SK-N-DZ (cell line): ENCODE data around the gene TSC22D2. TPM values are rescaled to one million over a fixed set of nuclear protein-coding genes. Genes with fewer than 3 reads are reported as not detected.

ENCODE experiments used
- DNase-seq: peaks from one replicate; pipeline ENCODE4 v3.0.0-alpha.2; 2015; ENCODE audit warnings: low spot score
- polyA plus RNA-seq, 2 experiments: library from polyadenylated mRNA; depleted of rRNA; stranded (reverse); fragments of >200 nt; gene quantifications; 2 replicates each; pipeline ENCODE4 v1.2.3, GENCODE V29; 2014

Gene TSC22D2
- 7.1 and 7.5 TPM in 2 replicates for polyA plus RNA-seq (2014; cell fraction: cytosol; rRNA removed)
- polyA plus RNA-seq (2014; cell fraction: nucleus; rRNA removed), result 10.1 and 10.7 TPM in 2 replicates

GRCh38 chr3:150408221-150409124 is at the start of gene TSC22D2:
Gene TSC22D2, plus strand, starts transcription at chr3:150408298. Its CDS starts 1,053 bp downstream, at chr3:150409351.
- DNase-seq, result peak; percentile 93

DNA sequence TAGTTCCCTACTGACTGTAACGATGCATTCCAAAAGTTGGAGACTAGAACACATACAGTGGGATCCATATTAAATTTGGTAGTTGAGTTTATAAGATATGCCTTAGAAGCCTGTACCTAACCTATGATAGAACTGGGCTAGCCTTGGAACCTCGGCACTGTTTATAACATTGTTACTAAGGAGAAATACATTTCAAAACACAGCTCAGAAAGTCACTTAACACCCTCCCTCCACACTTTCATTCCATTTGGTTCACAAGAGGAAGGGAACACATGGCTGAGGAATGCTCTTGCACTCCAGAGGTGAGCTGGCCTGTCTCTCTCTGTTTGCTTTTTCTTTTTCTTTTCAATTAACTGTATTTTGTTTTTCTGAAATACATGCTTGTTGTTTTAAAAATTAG is 48.7 kb upstream of the TSC22D2 start:
- DNase-seq, result no peak

- DNase-seq, result no peak
Measured at GRCh38 chr3:150360966-150361365, 47.1 kb upstream of the TSC22D2 start.

DNA sequence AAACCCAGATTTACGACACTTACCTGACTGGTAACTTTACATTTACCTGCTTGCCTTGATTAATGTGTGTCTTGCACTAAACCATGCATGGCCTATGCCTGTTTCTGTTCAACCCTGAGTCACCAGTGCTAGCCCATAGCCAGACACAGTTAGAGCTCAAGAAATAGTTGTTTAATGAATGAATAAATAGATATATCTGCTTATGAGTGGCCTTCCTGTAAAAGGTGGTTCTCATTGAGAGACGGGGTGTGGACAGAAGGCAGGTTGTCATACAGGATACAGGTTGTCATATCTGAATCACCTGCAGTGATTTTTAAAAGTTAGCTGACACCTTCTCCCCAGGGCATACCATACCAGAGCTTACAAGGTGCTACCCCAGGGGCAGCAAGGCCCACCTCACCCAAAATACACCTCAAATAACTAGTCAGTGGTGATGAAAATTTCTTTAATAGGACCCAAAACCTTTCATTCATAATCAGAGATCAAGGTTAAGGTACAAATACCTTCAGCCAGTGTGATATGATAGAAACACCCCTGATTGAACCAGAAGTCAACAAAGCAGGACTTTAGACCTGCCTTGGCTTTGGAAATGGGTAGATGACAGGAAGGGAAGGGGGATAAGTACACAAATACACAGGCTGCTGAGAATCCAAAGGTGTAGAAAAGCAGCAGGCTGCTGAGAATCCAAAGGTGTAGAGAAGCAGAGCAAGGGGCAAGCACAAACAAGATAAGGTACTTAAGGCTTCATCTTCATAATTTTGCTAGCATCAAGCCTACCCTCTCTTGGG is 45.4 kb upstream of the TSC22D2 start:
- DNase-seq, result no peak

- DNase-seq, result no peak
Measured at GRCh38 chr3:150363420-150363819, 44.7 kb upstream of the TSC22D2 start.

GRCh38 chr3:150365132-150365604 is 42.9 kb upstream of the TSC22D2 start:
- no peak for DNase-seq

DNA sequence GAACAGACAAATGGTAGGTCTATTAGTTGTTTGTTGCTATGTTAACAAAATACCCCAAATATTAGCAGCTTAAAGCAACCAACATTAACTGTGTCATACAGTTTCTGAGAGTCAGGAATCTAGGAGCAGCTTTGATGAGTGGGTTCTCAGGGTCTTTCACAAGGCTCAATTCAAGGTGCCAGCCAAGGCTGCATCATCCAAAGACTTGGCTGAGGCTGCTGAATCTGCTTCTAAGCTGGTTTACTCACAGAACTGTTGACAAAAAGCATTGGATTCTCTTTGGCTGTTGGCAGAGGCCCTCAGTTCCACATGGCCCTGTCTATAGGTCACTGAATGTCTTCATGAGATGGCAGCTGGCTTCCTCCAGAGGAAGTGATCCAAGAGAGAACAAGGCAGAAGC is 40.3 kb upstream of the TSC22D2 start:
- no peak for DNase-seq

- no peak for DNase-seq
Measured at GRCh38 chr3:150370122-150370602, 37.9 kb upstream of the TSC22D2 start.

GRCh38 chr3:150370999-150371398 is 37.1 kb upstream of the TSC22D2 start:
- no peak for DNase-seq

DNA sequence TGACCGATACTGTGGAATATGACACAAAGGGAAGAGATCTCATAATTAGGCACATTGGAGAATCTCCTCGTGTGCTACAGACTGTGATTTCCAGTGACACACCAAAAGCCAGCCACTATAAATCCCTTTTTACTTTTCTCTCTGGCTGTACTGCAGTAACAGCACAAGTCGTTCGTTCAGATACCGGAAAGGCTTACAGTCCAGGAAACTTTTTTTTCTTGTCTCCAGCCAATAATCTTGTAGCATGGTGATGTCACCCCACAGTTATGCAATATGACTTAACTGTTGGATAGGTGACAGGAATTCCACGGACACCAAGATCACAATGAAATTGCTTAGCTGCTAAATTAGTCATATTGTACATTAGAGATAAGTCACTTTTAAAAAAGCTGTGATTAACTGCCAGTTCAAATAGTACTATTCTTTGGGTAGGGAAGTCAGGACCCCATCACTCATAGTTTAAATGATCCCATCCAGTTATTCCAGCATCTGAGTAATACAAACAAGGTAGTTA is 36.3 kb upstream of the TSC22D2 start:
- no peak for DNase-seq

DNA sequence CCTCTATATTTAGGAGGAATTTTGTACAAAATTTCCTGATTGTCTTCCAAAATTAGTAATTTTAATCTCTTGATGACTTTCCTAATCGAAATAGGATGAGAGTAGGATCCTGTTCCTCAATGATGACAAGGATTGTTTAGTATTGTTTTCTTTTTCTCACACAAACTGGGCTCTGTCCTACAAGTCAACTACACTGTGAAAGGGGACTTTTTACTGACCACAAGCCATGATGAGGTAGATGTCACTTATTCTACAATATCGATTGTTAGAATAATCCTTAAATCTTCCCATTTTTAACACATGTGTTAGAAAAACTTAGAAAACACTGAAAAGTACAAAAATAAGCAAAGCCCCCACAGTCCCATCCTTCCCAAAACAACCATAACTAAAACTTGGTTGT is 35.8 kb upstream of the TSC22D2 start:
- no peak for DNase-seq

DNA sequence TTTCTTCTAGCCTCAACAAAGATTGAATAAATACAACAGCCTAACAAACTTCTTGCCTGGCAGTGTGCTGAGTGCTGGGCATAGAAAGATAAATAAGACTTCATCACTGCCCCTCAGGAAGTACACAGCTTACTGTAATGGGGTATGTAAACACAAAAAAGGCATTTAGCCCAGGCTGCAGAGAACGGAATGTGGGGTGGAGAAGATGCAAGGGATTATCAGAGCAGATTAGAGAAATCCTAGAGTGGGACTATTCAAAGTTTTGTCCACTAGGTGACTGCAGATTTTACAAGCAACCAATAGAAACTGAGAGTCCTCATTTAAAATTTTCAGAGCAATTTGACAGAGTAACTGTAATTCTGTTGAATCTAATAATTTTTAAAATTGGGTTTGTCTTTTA is 35.4 kb upstream of the TSC22D2 start:
- no peak for DNase-seq

- DNase-seq, result no peak
Measured at GRCh38 chr3:150373234-150373875, 34.7 kb upstream of the TSC22D2 start.

GRCh38 chr3:150374975-150375374 is 33.1 kb upstream of the TSC22D2 start:
- DNase-seq, result no peak

GRCh38 chr3:150376001-150376848 is 31.9 kb upstream of the TSC22D2 start:
- no peak for DNase-seq

DNA sequence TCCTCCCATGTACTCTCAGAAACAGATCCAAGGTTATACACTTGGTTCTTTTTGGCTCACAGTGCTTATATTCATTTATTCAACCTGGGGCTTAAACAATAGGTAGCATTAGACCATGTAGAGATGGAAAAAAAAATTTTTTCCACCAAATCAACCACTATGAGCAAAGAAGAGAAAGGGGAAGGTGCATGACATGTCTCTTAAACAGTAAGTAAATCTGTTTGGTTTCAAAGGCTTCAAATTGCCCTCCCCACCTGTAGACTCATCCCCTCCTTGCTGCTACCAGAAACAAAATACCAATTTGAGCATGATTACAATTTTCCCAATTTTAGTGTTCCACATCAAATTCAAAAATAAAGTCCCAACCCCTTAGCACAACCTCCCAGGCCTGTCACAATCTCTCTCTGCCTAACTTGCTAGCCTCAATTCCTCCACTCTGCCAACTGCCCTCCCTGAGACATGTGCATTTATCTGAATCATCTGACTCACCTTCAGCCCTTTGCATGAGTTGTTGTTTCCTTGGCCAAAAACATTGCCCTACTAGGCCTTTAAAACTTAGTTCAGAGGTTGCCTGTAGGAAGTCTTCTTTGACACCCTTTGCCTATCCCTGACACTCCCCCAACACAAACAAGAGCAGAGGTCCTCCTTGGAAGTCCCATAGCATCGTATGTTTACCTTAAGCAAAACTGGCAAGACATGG is 30.3 kb upstream of the TSC22D2 start:
- DNase-seq, result no peak

DNA sequence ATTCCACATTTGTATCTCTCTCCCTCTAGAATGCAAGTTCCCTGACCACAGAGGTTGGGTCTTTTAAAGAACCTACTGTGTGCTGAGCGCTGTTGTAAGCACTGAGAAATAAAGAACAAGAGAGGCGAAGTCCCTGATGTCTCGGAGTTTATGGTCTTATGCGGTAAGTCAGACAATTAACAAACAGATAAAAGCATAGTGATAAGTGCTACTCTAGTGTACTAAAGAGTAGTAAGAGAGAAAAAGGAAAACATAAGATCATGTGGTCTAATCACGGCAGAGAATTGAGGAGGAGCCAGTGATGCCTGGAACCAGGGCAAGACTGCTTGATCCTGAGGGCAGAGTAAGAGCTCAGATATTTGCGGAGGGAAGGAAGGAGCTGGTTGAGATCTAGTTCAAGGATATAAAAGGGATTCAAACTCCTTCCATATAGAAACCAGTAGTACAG is 29.8 kb upstream of the TSC22D2 start:
- DNase-seq, result no peak

DNA sequence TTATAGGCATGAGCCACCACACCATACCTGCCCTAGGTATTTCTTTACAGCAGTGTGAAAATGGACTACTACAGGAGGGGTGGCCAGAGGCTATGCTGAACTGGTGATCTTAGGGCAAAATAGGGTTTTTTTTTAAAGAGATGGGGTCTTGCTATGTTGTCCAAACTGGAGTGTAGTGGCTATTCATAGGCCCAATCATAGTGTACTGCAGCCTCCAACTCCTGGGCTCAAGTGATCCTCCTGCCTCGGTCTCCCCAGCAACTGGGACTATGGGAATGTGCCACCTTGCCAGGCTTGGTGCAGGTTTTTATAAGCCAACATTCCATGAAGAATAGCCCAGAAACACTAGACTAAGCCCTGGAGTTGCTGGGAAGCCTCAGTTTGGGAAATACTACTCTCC is 28.6 kb upstream of the TSC22D2 start:
- no peak for DNase-seq

DNA sequence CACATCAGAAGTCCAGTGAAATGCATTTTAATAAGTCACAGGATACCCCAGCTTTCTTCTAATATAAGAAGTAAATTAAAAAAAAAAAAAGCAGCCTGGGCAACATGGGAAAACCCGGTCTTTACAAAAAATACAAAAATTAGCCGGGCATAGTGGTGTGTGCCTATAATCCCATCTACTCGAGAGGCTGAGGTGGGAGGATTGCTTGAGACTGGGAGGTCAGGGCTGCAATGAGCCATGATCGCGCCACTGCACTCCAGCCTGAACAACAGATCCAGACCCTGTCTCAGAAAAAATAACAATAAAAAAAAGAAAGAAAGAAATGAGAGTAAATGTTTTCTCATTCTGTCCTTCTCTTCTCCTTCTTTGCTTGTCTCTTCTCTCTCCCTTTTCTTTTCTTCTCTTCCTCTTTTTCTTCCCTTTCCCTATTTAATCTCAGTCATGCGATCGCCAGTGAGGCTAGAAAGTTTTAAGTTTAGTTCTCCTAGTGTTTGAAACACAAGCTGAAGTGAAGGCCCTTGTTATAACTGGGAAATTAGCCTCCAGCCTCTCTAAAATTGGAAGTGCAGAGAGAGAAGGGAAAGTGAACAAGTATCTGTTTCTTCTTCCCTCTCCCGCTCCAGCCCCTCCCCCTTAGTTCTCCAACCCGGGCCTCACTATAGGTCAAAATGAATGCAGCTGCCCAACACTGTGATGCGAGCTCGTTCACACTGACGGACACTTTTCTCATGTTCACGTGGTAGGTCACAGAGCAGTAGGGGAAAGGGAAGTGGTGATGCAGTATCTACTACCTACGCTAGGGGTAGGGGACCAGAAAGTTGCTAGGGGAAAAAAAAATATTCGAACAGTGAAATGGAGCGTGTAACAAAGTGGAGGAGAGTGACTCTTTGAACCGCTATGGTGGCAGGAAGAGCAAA is 23.5 kb upstream of the TSC22D2 start:
- peak; percentile 85 for DNase-seq
